Parathyroid adenoma (tissue), 2 donors: Measurements from ENCODE around the gene RAB34.
"Not testable (repeated sequence)": the region's sequence is repeated elsewhere in the genome, so short reads cannot be mapped to it uniquely, and the experiment has no call there.

Source experiments
- H2AFZ ChIP-seq: fragments of 300-600 bp; sonication (generic); one replicate; pipeline ENCODE4 v1.7.0; 2017; ENCODE audit warnings: antibody characterized with exemption, mild to moderate bottlenecking
- H3K27ac ChIP-seq: fragments of 300-600 bp; sonication (generic); one replicate; pipeline ENCODE4 v1.7.0; 2017
- H3K27me3 ChIP-seq: fragments of 300-600 bp; sonication (generic); one replicate; pipeline ENCODE4 v1.7.0; 2017; ENCODE audit warnings: low read length; ENCODE audit not compliant: control insufficient read depth, insufficient read depth
- H3K36me3 ChIP-seq: fragments of 300-600 bp; sonication (generic); one replicate; pipeline ENCODE4 v1.7.0; 2017; ENCODE audit warnings: low read length; ENCODE audit not compliant: control insufficient read depth, insufficient read depth
- H3K4me1 ChIP-seq: fragments of 300-600 bp; sonication (generic); one replicate; pipeline ENCODE4 v1.7.0; 2017; ENCODE audit warnings: control low read depth
- H3K4me2 ChIP-seq: fragments of 300-600 bp; sonication (generic); one replicate; pipeline ENCODE4 v1.7.0; 2017; ENCODE audit warnings: low read length
- H3K4me3 ChIP-seq: fragments of 300-600 bp; sonication (generic); one replicate; pipeline ENCODE4 v1.7.0; 2017; ENCODE audit warnings: low read depth, low read length
- H3K79me2 ChIP-seq: fragments of 300-600 bp; sonication (generic); one replicate; pipeline ENCODE4 v1.7.0; 2017; ENCODE audit warnings: control low read depth
- H3K9ac ChIP-seq: fragments of 300-600 bp; sonication (generic); one replicate; pipeline ENCODE4 v1.7.0; 2017; ENCODE audit warnings: mild to moderate bottlenecking
- H3K9me3 ChIP-seq: fragments of 300-600 bp; sonication (generic); one replicate; pipeline ENCODE4 v1.7.0; 2017; ENCODE audit warnings: low read length; ENCODE audit not compliant: control insufficient read depth
- CTCF ChIP-seq: fragments of 300-600 bp; sonication (generic); IDR thresholded peaks from one replicate; pipeline ENCODE4 v1.7.0; 2017; ENCODE audit warnings: antibody characterized with exemption, mild to moderate bottlenecking
- donor health status: primary hyperparathyroidism.

The RAB34 gene

DNA sequence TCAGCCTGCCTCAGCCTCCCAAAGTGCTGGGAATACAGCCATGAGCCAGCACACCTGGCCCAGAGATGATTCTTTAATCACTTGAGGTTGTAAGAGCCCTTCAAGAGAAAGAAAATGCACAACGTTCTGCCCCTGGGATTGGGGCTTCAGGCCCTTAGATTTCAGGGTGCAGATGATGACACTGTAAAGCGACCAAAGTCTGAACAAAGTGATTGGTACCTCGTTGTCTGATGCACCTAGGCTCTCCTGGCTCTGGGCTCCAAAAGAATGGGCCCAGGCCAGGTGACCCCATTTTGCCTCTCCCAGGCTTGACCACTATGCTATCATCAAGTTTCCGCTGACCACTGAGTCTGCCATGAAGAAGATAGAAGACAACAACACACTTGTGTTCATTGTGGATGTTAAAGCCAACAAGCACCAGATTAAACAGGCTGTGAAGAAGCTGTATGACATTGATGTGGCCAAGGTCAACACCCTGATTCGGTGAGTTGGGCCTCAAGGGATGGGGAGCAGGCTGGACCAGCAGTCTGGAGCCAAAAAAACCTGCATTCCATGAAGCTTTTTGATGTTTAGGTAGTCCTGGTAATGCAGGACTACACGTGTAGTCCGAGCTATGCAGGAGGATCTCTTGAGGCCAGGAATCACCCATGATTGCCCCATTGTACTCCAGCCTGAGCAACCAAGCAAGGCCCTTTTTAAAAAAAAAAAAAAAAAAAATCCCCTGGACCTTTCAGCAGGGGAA, 4.9 kb upstream of the RAB34 start:
- TF ChIP-seq CTCF, result no peak
- H3K4me2 ChIP-seq, result no peak overlapping the region
- H2AFZ ChIP-seq, result no peak overlapping the region
- H3K9ac ChIP-seq, result no peak overlapping the region
- H3K4me3 ChIP-seq, result no peak overlapping the region
- H3K79me2 ChIP-seq, result peaks cover 8% of the 10 kb centered on the region
- H3K36me3 ChIP-seq, result no peaks in the 10 kb centered on the region
- H3K27ac ChIP-seq, result no peak overlapping the region
- no peaks in the 10 kb centered on the region for H3K9me3 ChIP-seq
- H3K4me1 ChIP-seq, result peaks cover 29% of the 10 kb centered on the region
- H3K27me3 ChIP-seq, result no peaks in the 10 kb centered on the region

GRCh38 chr17:28720997-28721329, 3.3 kb upstream of the RAB34 start:
- not testable (repeated sequence) for H3K79me2 ChIP-seq, H2AFZ ChIP-seq, H3K9me3 ChIP-seq, H3K36me3 ChIP-seq, H3K9ac ChIP-seq, H3K27ac ChIP-seq, H3K27me3 ChIP-seq
- Histone ChIP-seq H3K4me1 (peaks cover 25% of the 10 kb centered on the region), H3K4me2 (peak overlapping the region; percentile 79), H3K4me3 (peak overlapping the region; percentile 85)

- no peak for TF ChIP-seq CTCF
- Histone ChIP-seq H3K27ac (peak overlapping the region; percentile 80), H3K9ac (peak overlapping the region; percentile 61), H3K4me1 (peaks cover 21% of the 10 kb centered on the region), H2AFZ (peak overlapping the region; percentile 89), H3K36me3 (no peaks in the 10 kb centered on the region), H3K4me3 (peak overlapping the region; percentile 85), H3K79me2 (peaks cover 8% of the 10 kb centered on the region), H3K4me2 (peak overlapping the region; percentile 79), H3K27me3 (no peaks in the 10 kb centered on the region), H3K9me3 (no peaks in the 10 kb centered on the region)
These were observed 2.8 kb upstream of the RAB34 start for GRCh38 chr17:28720247-28720996.

DNA sequence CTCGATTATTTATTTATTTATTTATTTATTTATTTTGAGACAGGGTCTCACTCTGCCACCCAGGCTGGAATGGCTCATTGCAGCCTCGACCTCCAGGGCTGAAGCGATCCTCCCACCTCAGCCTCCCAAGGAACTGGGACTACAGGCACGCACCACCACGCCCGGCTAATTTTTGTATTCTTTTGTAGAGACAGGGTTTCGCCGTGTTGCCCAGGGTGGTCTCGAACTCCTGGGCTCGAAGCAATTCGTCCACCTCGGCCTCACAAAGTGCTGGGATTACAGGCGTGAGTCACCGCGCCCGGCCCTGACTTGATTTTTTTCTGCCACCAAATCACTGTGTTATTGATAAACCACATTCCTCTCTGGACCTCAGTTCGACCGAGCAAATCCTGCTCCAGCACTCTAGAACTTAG, 1.4 kb upstream of the RAB34 start:
- Histone ChIP-seq H3K4me3 (peak overlapping the region; percentile 85), H3K27ac (peak overlapping the region; percentile 80), H3K9me3 (no peaks in the 10 kb centered on the region), H3K9ac (no peak overlapping the region), H3K36me3 (no peaks in the 10 kb centered on the region), H3K27me3 (no peaks in the 10 kb centered on the region), H3K4me1 (peaks cover 18% of the 10 kb centered on the region), H3K4me2 (peak overlapping the region; percentile 75), H3K79me2 (peaks cover 8% of the 10 kb centered on the region), H2AFZ (peak overlapping the region; percentile 89)
- TF ChIP-seq CTCF, result no peak

DNA sequence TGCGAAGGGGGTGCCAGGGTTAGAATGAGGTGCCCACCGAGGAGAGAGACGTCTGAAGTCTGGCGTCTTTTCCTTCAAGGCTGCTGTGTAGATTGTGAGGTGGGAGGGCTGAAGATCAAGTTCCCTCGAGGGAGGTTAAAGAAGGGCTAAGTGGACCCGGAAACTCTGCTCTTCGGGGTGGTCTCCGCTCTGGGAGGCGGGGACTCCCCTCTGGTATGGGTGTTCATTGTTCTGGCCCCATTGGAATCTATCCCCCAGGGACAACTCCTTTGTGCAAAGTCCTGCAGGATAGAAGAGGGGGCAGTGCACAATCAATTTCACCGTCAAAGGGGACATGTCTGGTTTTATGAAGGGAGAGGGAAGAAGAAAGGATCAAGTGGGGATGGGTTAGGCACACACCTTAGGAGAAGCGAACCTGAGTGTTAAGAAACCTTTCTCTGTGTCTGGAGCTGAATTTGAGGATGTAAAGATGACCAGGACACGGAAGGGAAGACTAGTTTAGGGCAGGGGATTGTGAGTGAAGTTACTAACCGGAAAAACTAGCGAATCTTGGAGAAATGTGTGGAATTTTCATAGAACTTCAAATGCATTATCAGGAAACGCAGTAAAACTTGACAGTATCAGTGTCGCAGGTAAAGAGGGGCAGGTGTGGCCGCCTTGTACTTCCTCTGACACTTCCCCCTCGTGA, 809 bp upstream of the RAB34 start:
- no peak for TF ChIP-seq CTCF
- H2AFZ ChIP-seq, result peak overlapping the region; percentile 93
- no peaks in the 10 kb centered on the region for H3K36me3 ChIP-seq
- no peaks in the 10 kb centered on the region for H3K9me3 ChIP-seq
- no peaks in the 10 kb centered on the region for H3K27me3 ChIP-seq
- peak overlapping the region; percentile 88 for H3K4me2 ChIP-seq
- no peak overlapping the region for H3K9ac ChIP-seq
- H3K27ac ChIP-seq, result peak overlapping the region; percentile 86
- H3K4me3 ChIP-seq, result peak overlapping the region; percentile 67
- H3K4me1 ChIP-seq, result peaks cover 18% of the 10 kb centered on the region
- peaks cover 8% of the 10 kb centered on the region for H3K79me2 ChIP-seq
